Esophagus (tissue), 2 donors: Measurements from ENCODE around the gene DBR1. TPM values are rescaled to one million over a fixed set of nuclear protein-coding genes. Genes with fewer than 3 reads are reported as not detected.
"Not testable (repeated sequence)": the region's sequence is repeated elsewhere in the genome, so short reads cannot be mapped to it uniquely, and the experiment has no call there.

Source experiments
- H3K27ac ChIP-seq, 2 donors: one replicate each; pipeline ENCODE4 v1.5.1; 2013; ENCODE audit warnings: low read depth in 2 of 2, mild to moderate bottlenecking in 2 of 2, inconsistent platforms in 1 of 2, low read length in 1 of 2, moderate library complexity in 1 of 2
- H3K27me3 ChIP-seq, 2 donors: one replicate each; pipeline ENCODE4 v1.6.1; 2013; ENCODE audit warnings: low read length in 2 of 2, control low read depth in 1 of 2, mild to moderate bottlenecking in 1 of 2; ENCODE audit not compliant: insufficient read depth in 2 of 2, control insufficient read depth in 1 of 2
- H3K36me3 ChIP-seq, 2 donors: one replicate each; pipeline ENCODE4 v1.6.1; 2013; ENCODE audit warnings: low read length in 1 of 2; ENCODE audit not compliant: control insufficient read depth in 2 of 2, insufficient read depth in 2 of 2
- H3K4me1 ChIP-seq, 2 donors: one replicate each; pipeline ENCODE4 v1.6.1; 2013; ENCODE audit warnings: low read length in 1 of 2; ENCODE audit not compliant: control insufficient read depth in 2 of 2, insufficient read depth in 2 of 2
- H3K4me3 ChIP-seq, 2 donors: one replicate each; pipeline ENCODE4 v1.5.1; 2013; ENCODE audit warnings: low read length in 2 of 2, mild to moderate bottlenecking in 2 of 2, low read depth in 1 of 2, moderate library complexity in 1 of 2
- H3K9me3 ChIP-seq, 2 donors: one replicate each; pipeline ENCODE4 v1.6.1; 2013; ENCODE audit warnings: mild to moderate bottlenecking in 2 of 2, low read depth in 1 of 2, low read length in 1 of 2, moderate library complexity in 1 of 2; ENCODE audit not compliant: control insufficient read depth in 2 of 2, insufficient read depth in 1 of 2
- WGBS, 2 donors: extraction: QIAGEN DNeasy Blood & Tissue Kit; methylation state at CpG; one replicate each; pipeline ENCODE4 v1.1.7; 2013; 5-methylcytosine and 5-hydroxymethylcytosine counted together
- polyA plus RNA-seq, 2 donors: library from polyadenylated mRNA; stranded (reverse); fragments of 200-250 nt; gene quantifications; one replicate each; pipeline ENCODE4 v1.2.3, GENCODE V29; 2013
- donor health status: healthy with polysubstance abuse.
- donor health status: Bipolar disorder and iron deficiency.

DBR1 gene
- polyA plus RNA-seq, 2 donors: 3.6 to 6.3 TPM

- 96 to 98% methylated on average over 4 of the region's 4 CpGs for WGBS, 2 donors
- H3K4me1 ChIP-seq: no peaks in the 10 kb centered on the region
- H3K36me3 ChIP-seq: peaks cover 3 to 5% of the 10 kb centered on the region in 2 donors
- no peak overlapping the region for H3K27ac ChIP-seq
- H3K27me3 ChIP-seq: no peaks in the 10 kb centered on the region
- H3K9me3 ChIP-seq: no peaks in the 10 kb centered on the region
- no peak overlapping the region for H3K4me3 ChIP-seq
Observed at GRCh38 chr3:138157743-138158142, 17.0 kb downstream of the DBR1 start.

GRCh38 chr3:138154534-138154933, 20.2 kb downstream of the DBR1 start:
- H3K4me1 ChIP-seq: no peaks in the 10 kb centered on the region
- no peaks in the 10 kb centered on the region for H3K9me3 ChIP-seq
- no peak overlapping the region for H3K4me3 ChIP-seq
- no peaks in the 10 kb centered on the region for H3K27me3 ChIP-seq
- no peaks in the 10 kb centered on the region for H3K36me3 ChIP-seq
- H3K27ac ChIP-seq: no peak overlapping the region

DNA sequence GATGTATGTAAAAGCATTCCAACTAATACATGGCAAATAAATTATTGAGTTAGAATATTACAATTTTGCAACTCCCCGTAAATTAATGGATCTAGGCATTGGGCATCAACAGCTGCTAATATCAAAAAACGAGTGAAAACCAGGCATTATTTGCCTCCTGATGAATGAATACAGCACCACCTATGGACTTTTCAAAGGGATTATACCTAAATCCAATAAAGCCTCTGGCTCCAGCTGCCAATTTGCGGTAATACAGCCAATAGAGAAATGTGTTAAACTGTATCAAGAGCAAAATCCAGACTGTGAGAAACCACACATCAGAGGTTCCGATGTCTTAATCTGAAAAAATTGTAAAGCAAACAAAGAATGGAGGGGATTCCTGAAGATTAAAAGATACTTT, 26.2 kb downstream of the DBR1 start:
- no peaks in the 10 kb centered on the region for H3K27me3 ChIP-seq
- no peaks in the 10 kb centered on the region for H3K4me1 ChIP-seq
- no peak overlapping the region for H3K4me3 ChIP-seq
- no peak overlapping the region for H3K27ac ChIP-seq
- WGBS, 2 donors: 55 to 64% methylated on average over 4 of the region's 4 CpGs
- no peaks in the 10 kb centered on the region for H3K9me3 ChIP-seq
- no peaks in the 10 kb centered on the region for H3K36me3 ChIP-seq

GRCh38 chr3:138142181-138142580, 32.5 kb downstream of the DBR1 start:
- not testable (repeated sequence) for H3K27me3 ChIP-seq, H3K9me3 ChIP-seq, H3K36me3 ChIP-seq, H3K4me1 ChIP-seq, H3K27ac ChIP-seq, H3K4me3 ChIP-seq
- 90 to 93% methylated on average over 3 of the region's 3 CpGs for WGBS, 2 donors

- peaks cover 0 to 2% of the 10 kb centered on the region in 2 donors for H3K4me1 ChIP-seq
- H3K27me3 ChIP-seq: no peaks in the 10 kb centered on the region
- no peaks in the 10 kb centered on the region for H3K9me3 ChIP-seq
- no peak overlapping the region for H3K4me3 ChIP-seq
- H3K36me3 ChIP-seq: no peaks in the 10 kb centered on the region
- H3K27ac ChIP-seq: no peak overlapping the region
Observed at GRCh38 chr3:138140940-138141339, 33.8 kb downstream of the DBR1 start.

DNA sequence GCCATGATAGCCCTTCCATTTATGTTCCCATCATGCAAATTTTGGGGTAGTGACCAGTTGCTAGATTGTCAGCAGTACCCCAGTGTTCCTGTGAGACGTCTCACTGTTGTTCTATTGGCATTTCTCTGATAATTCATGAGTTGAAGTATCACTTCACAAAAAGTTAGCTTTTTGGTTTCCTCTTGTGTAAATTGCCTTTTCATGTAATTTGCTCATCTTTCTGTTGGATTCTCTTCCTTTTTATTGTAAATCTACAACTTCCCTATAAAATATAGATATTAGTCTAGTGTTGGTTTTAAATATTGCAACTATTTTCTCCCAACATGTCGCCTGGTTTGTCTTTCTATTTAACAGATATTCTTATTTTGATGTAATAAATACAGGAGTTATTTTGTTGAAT, 35.0 kb downstream of the DBR1 start:
- no peaks in the 10 kb centered on the region for H3K9me3 ChIP-seq
- 39 to 43% methylated on average over 2 of the region's 2 CpGs for WGBS, 2 donors
- H3K4me3 ChIP-seq: no peak overlapping the region
- H3K4me1 ChIP-seq: peaks cover 0 to 2% of the 10 kb centered on the region in 2 donors
- H3K27ac ChIP-seq: no peak overlapping the region
- no peaks in the 10 kb centered on the region for H3K36me3 ChIP-seq
- no peaks in the 10 kb centered on the region for H3K27me3 ChIP-seq

- H3K9me3 ChIP-seq: no peaks in the 10 kb centered on the region
- H3K4me3 ChIP-seq: no peak overlapping the region
- H3K27ac ChIP-seq: no peak overlapping the region
- 70 to 71% methylated on average over 2 of the region's 2 CpGs for WGBS, 2 donors
- H3K36me3 ChIP-seq: no peaks in the 10 kb centered on the region
- no peaks in the 10 kb centered on the region for H3K27me3 ChIP-seq
- peaks cover 0 to 2% of the 10 kb centered on the region in 2 donors for H3K4me1 ChIP-seq
Observed at GRCh38 chr3:138137861-138138260, 36.9 kb downstream of the DBR1 start.

DNA sequence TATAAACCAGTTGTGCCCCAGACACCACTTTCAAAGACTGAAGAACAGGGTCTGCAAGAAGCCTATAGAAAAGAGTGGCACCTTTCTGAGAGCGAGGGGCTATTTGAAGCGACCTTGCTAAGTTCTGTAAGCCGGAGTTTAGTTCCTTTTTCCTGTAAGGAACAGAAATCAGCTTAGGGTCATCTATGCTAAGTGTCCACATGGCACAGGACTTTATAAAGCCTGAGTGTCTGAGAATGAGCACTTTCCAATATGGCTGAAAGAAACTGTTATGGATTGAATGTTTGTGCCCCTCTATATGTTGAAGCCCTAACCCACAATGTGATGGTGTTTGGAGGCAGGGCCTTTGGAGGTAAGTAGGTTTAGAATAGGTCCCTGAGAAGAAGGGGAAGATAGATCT, 38.5 kb downstream of the DBR1 start:
- H3K27me3 ChIP-seq: no peaks in the 10 kb centered on the region
- WGBS, 2 donors: 65 to 75% methylated on average over 3 of the region's 3 CpGs
- no peak overlapping the region for H3K4me3 ChIP-seq
- H3K36me3 ChIP-seq: no peaks in the 10 kb centered on the region
- no peaks in the 10 kb centered on the region for H3K9me3 ChIP-seq
- H3K4me1 ChIP-seq: peaks cover 0 to 2% of the 10 kb centered on the region in 2 donors
- no peak overlapping the region for H3K27ac ChIP-seq

DNA sequence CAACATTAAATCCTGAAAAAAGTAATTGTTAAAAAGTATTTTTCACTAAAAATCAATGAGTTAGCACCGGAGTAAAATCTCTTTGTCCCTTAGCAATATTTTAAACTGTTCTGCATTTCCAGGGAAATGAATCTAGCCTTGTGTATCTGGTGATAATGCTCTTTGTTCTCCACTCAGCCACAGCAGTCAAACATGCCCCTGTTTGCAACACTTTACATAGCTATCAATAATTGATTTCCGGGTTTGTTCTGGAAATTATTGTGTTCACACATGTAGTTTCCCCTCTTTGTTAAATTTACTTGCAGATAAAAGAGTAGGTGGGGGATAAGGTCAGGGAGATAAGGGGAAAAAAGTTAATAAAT, 38.9 kb downstream of the DBR1 start:
- H3K27me3 ChIP-seq: no peaks in the 10 kb centered on the region
- no peaks in the 10 kb centered on the region for H3K36me3 ChIP-seq
- no peak overlapping the region for H3K27ac ChIP-seq
- H3K4me3 ChIP-seq: no peak overlapping the region
- H3K4me1 ChIP-seq: peaks cover 0 to 2% of the 10 kb centered on the region in 2 donors
- no peaks in the 10 kb centered on the region for H3K9me3 ChIP-seq
- 45 to 74% methylated on average over 2 of the region's 2 CpGs for WGBS, 2 donors

DNA sequence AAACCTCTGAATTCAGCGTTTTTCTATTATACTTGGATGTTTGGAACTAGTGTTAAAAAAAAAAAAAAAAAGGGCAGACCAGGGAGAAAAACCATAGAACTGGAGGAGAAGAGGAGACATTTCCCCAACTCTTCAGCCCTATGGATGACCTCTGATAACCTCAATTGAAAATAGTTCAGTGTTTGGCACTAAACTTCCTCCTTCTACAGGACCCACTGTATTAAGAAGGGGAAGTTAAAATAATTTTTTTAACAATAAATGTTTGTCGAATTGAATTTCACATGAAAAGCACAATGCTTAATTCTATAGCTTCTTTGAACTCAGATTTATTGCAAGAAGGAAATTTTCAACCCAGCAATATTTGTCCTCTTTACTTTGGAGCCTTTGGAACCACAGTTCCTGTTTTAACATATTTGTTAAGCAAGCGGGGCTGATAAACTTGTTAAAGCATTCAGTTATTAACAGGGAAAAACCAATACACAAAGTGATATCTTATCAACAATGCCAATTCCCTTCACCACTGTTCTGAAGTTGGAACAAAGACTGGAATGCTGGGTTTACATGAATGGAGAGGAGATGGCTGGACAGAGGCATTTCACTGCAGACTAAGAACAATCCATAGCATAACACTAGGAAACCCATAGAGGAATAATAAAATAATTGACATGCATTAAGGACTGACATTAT, 39.4 kb downstream of the DBR1 start:
- Histone ChIP-seq H3K27ac (no peak overlapping the region), H3K27me3 (no peaks in the 10 kb centered on the region), H3K36me3 (no peaks in the 10 kb centered on the region), H3K4me3 (no peak overlapping the region), H3K4me1 (peaks cover 0 to 2% of the 10 kb centered on the region in 2 donors), H3K9me3 (no peaks in the 10 kb centered on the region)
- WGBS, 2 donors: 43 to 68% methylated on average over 3 of the region's 3 CpGs
